Mesodermal cell (in vitro differentiated cells): ENCODE data around the gene CA5A.
"Not testable (repeated sequence)": the region's sequence is repeated elsewhere in the genome, so short reads cannot be mapped to it uniquely, and the experiment has no call there.

Experiments
- H3K27ac ChIP-seq: 2 replicates; pipeline ENCODE4 v1.7.0; 2013; ENCODE audit warnings: mild to moderate bottlenecking, low read depth, low read length, moderate library complexity; ENCODE audit not compliant: severe bottlenecking
- H3K36me3 ChIP-seq: 2 replicates; pipeline ENCODE4 v1.7.1; 2013; ENCODE audit warnings: mild to moderate bottlenecking, low read length, moderate library complexity; ENCODE audit not compliant: control insufficient read depth, insufficient read depth
- H3K4me1 ChIP-seq: one replicate; pipeline ENCODE4 v1.7.1; 2013; ENCODE audit warnings: mild to moderate bottlenecking, low read length; ENCODE audit not compliant: insufficient read depth, control insufficient read depth, poor library complexity, severe bottlenecking
- H3K4me3 ChIP-seq: 2 replicates; pipeline ENCODE4 v1.7.0; 2013; ENCODE audit warnings: low read length, control low read depth, mild to moderate bottlenecking; ENCODE audit not compliant: insufficient read depth, poor library complexity, severe bottlenecking; ENCODE audit errors: extremely low read depth
- H3K9me3 ChIP-seq: 2 replicates; pipeline ENCODE4 v1.7.1; 2013; ENCODE audit warnings: mild to moderate bottlenecking, low read length, moderate library complexity; ENCODE audit not compliant: control insufficient read depth
- WGBS, 2 experiments: methylation state at CpG; one replicate each; pipeline ENCODE4 v1.1.5; 2013; ENCODE audit warnings: missing lambda C conversion rate in 2 of 2; ENCODE audit not compliant: insufficient coverage in 2 of 2; 5-methylcytosine and 5-hydroxymethylcytosine counted together

Gene CA5A

GRCh38 chr16:87861300-87862099 is 74.8 kb downstream of the CA5A start:
- Histone ChIP-seq H3K4me1 (peaks cover 38% of the 10 kb centered on the region), H3K36me3 (peaks cover 19% of the 10 kb centered on the region)
- 96 to 97% methylated on average over 13 to 14 of the region's 18 CpGs for WGBS, 2 experiments
- not testable (repeated sequence) for H3K9me3 ChIP-seq, H3K4me3 ChIP-seq, H3K27ac ChIP-seq

- peaks cover 19% of the 10 kb centered on the region for H3K36me3 ChIP-seq
Observed at GRCh38 chr16:87860553-87861299, 75.6 kb downstream of the CA5A start.

GRCh38 chr16:87858151-87858993 is 78.0 kb downstream of the CA5A start:
- H3K36me3 ChIP-seq, result peaks cover 21% of the 10 kb centered on the region
- H3K4me3 ChIP-seq, H3K9me3 ChIP-seq, H3K27ac ChIP-seq: not testable (repeated sequence)
- WGBS, 2 experiments, result 92 to 96% methylated on average over 18 to 24 of the region's 27 CpGs
- H3K4me1 ChIP-seq, result peaks cover 46% of the 10 kb centered on the region

More at GRCh38 chr16:87860553-87861299, 75.6 kb downstream of the CA5A start:
- WGBS, 2 experiments, result 80 to 88% methylated on average over 22 to 26 of the region's 26 CpGs
- H3K9me3 ChIP-seq, result no peaks in the 10 kb centered on the region
- peaks cover 38% of the 10 kb centered on the region for H3K4me1 ChIP-seq
- H3K27ac ChIP-seq, result peak overlapping the region; percentile 57
- no peak overlapping the region for H3K4me3 ChIP-seq

GRCh38 chr16:87856791-87857228 is 79.5 kb downstream of the CA5A start:
- H3K4me1 ChIP-seq, result peaks cover 61% of the 10 kb centered on the region
- WGBS, 2 experiments, result 92% methylated on average over 12 to 15 of the region's 15 CpGs
- H3K27ac ChIP-seq, result no peak overlapping the region
- H3K36me3 ChIP-seq, result peaks cover 22% of the 10 kb centered on the region
- no peak overlapping the region for H3K4me3 ChIP-seq
- H3K9me3 ChIP-seq, result no peaks in the 10 kb centered on the region

- no peak overlapping the region for H3K4me3 ChIP-seq
- H3K9me3 ChIP-seq, result no peaks in the 10 kb centered on the region
- peaks cover 63% of the 10 kb centered on the region for H3K4me1 ChIP-seq
- WGBS, 2 experiments, result 86 to 88% methylated on average over 17 to 21 of the region's 26 CpGs
- H3K27ac ChIP-seq, result no peak overlapping the region
- peaks cover 22% of the 10 kb centered on the region for H3K36me3 ChIP-seq
Observed at GRCh38 chr16:87855852-87856715, 80.2 kb downstream of the CA5A start.

- peaks cover 62% of the 10 kb centered on the region for H3K4me1 ChIP-seq
- H3K4me3 ChIP-seq, result no peak overlapping the region
- WGBS, 2 experiments, result 90 to 96% methylated on average over 20 to 21 of the region's 22 CpGs
- H3K9me3 ChIP-seq, result no peaks in the 10 kb centered on the region
- H3K36me3 ChIP-seq, result peaks cover 31% of the 10 kb centered on the region
- H3K27ac ChIP-seq, result no peak overlapping the region
Observed at GRCh38 chr16:87854907-87855683, 81.2 kb downstream of the CA5A start.

GRCh38 chr16:87854053-87854906 is 82.0 kb downstream of the CA5A start:
- Histone ChIP-seq H3K27ac (peak overlapping the region; percentile 66), H3K9me3 (no peaks in the 10 kb centered on the region), H3K4me1 (peaks cover 62% of the 10 kb centered on the region), H3K4me3 (no peak overlapping the region), H3K36me3 (peaks cover 35% of the 10 kb centered on the region)
- WGBS, 2 experiments, result 81 to 96% methylated on average over 12 to 14 of the region's 21 CpGs

- H3K4me1 ChIP-seq, result peaks cover 66% of the 10 kb centered on the region
- H3K9me3 ChIP-seq, result no peaks in the 10 kb centered on the region
- H3K4me3 ChIP-seq, result no peak overlapping the region
- H3K36me3 ChIP-seq, result peaks cover 42% of the 10 kb centered on the region
- H3K27ac ChIP-seq, result peak overlapping the region; percentile 99
- 18 to 29% methylated on average over 17 to 20 of the region's 25 CpGs for WGBS, 2 experiments
Observed at GRCh38 chr16:87853411-87854052, 82.8 kb downstream of the CA5A start.
